SK-N-SH (cell line): ENCODE measurements around the gene MCC. TPM values are rescaled to one million over a fixed set of nuclear protein-coding genes. Genes with fewer than 3 reads are reported as not detected.

Experiments
- CTCF ChIA-PET: fragments of 300-600, 350-600 bp; formaldehyde crosslinking; extraction: SDS; loops from one replicate; lab custom pipeline; 2021; lab: Yijun Ruan, JAX
- POLR2A ChIA-PET: fragments of 350-600 bp; sonication (Branson Sonifier 250); formaldehyde crosslinking; extraction: SDS; loops from one replicate; lab custom pipeline; 2020; ENCODE audit warnings: antibody characterized with exemption, inconsistent platforms; lab: Yijun Ruan, JAX
- DNase-seq: peaks from one replicate; pipeline ENCODE4 v3.0.0; 2012
- H2AFZ ChIP-seq: fragments of 200-600 bp; sonication (generic); 2 replicates; pipeline ENCODE4 v1.8.1; 2016; ENCODE audit warnings: antibody characterized with exemption, mild to moderate bottlenecking, low read depth
- H3F3A ChIP-seq: fragments of 200-600 bp; sonication (generic); replicated peaks from 2 replicates; pipeline ENCODE3; 2016; ENCODE audit warnings: antibody characterized with exemption, mild to moderate bottlenecking; ENCODE audit not compliant: insufficient read depth
- H3K27ac ChIP-seq, 2 experiments: fragments of 200-500 bp in 1 of 2; fragments of 200-600 bp in 1 of 2; sonication (Bioruptor generic) in 1 of 2; sonication (generic), shearing (Covaris generic) in 1 of 2; 2 replicates each; pipeline versions ENCODE4 v1.5.1 to v1.6.1; 2014 to 2016; ENCODE audit warnings: low read depth in 2 of 2, inconsistent platforms in 1 of 2, low read length in 1 of 2, mild to moderate bottlenecking in 1 of 2, mixed read lengths in 1 of 2
- H3K27me3 ChIP-seq: fragments of 200-600 bp; sonication (generic), shearing (Covaris generic); 2 replicates; pipeline ENCODE4 v1.6.1; 2016; ENCODE audit warnings: mixed run types; ENCODE audit not compliant: insufficient read depth
- H3K36me3 ChIP-seq, 2 experiments: fragments of 200-500 bp in 1 of 2; fragments of 200-600 bp in 1 of 2; sonication (Bioruptor generic) in 1 of 2; sonication (generic) in 1 of 2; replicated peaks in 1 of 2; 2 replicates each; pipeline versions ENCODE3 to v1.5.1; 2014 to 2016; ENCODE audit warnings: low read length in 1 of 2, mild to moderate bottlenecking in 1 of 2; ENCODE audit not compliant: insufficient read depth in 2 of 2, control insufficient read depth in 1 of 2
- H3K4me1 ChIP-seq, 2 experiments: fragments of 200-500 bp in 1 of 2; fragments of 200-600 bp in 1 of 2; sonication (Bioruptor generic) in 1 of 2; sonication (generic), shearing (Covaris generic) in 1 of 2; 2 replicates each; pipeline versions ENCODE4 v1.5.1 to v1.6.1; 2014 to 2016; ENCODE audit warnings: low read depth in 1 of 2, low read length in 1 of 2, mixed run types in 1 of 2; ENCODE audit not compliant: insufficient read depth in 2 of 2, control insufficient read depth in 1 of 2
- H3K4me2 ChIP-seq: fragments of 200-600 bp; sonication (generic), shearing (Covaris generic); 2 replicates; pipeline ENCODE4 v1.6.1; 2017; ENCODE audit warnings: mixed run types
- H3K4me3 ChIP-seq, 2 experiments: fragments of 200-500 bp in 1 of 2; fragments of 200-600 bp in 1 of 2; sonication (Bioruptor generic) in 1 of 2; sonication (generic), shearing (Covaris generic) in 1 of 2; 2 replicates each; pipeline versions ENCODE4 v1.5.1 to v1.8.1; 2014 to 2016; ENCODE audit warnings: low read depth in 2 of 2, inconsistent platforms in 1 of 2, low read length in 1 of 2, mild to moderate bottlenecking in 1 of 2, mixed read lengths in 1 of 2, moderate library complexity in 1 of 2
- H3K79me2 ChIP-seq: fragments of 200-600 bp; sonication (generic); 2 replicates; pipeline ENCODE4 v1.8.1; 2017; ENCODE audit warnings: mild to moderate bottlenecking; ENCODE audit not compliant: insufficient read depth
- H3K9ac ChIP-seq: fragments of 200-600 bp; sonication (generic); 2 replicates; pipeline ENCODE4 v1.6.1; 2017; ENCODE audit warnings: mixed run types
- H3K9me2 ChIP-seq: fragments of 200-600 bp; sonication (generic); 2 replicates; pipeline ENCODE4 v1.6.1; 2017; ENCODE audit warnings: mixed run types
- H3K9me3 ChIP-seq: fragments of 200-600 bp; sonication (generic); 2 replicates; pipeline ENCODE4 v1.6.1; 2017; ENCODE audit warnings: mixed run types, mild to moderate bottlenecking, moderate library complexity
- H4K20me1 ChIP-seq: fragments of 200-600 bp; sonication (generic); 2 replicates; pipeline ENCODE4 v1.6.1; 2017; ENCODE audit warnings: mild to moderate bottlenecking, mixed run types; ENCODE audit not compliant: insufficient read depth
- ELF1 ChIP-seq: IDR thresholded peaks from 2 replicates; pipeline ENCODE4 v1.4.0; 2012
- EZH2phosphoT487 ChIP-seq: fragments of 200-600 bp; sonication (generic); IDR thresholded peaks from 2 replicates; pipeline ENCODE4 v1.6.1; 2017; ENCODE audit warnings: low read depth, mixed run types, mild to moderate bottlenecking, antibody characterized with exemption, moderate library complexity, borderline replicate concordance
- FOSL2 ChIP-seq: IDR thresholded peaks from 2 replicates; pipeline ENCODE4 v1.4.0; 2012; ENCODE audit warnings: low read depth, mild to moderate bottlenecking, moderate library complexity, borderline replicate concordance
- FOXJ3 ChIP-seq: sonication (generic); formaldehyde crosslinking; IDR thresholded peaks from 2 replicates; pipeline ENCODE4 v1.5.1; 2020; ENCODE audit warnings: mild to moderate bottlenecking, missing genetic modification reagents
- MXI1 ChIP-seq: IDR thresholded peaks from 2 replicates; pipeline ENCODE4 v1.6.1; 2012; ENCODE audit warnings: mild to moderate bottlenecking, low read depth, low read length, improper control_type of control experiment
- NRF1 ChIP-seq: IDR thresholded peaks from 2 replicates; pipeline ENCODE4 v1.6.1; 2012; ENCODE audit warnings: low read depth, mild to moderate bottlenecking, low read length
- POLR2AphosphoS5 ChIP-seq: IDR thresholded peaks from 2 replicates; pipeline ENCODE4 v1.6.1; 2012; ENCODE audit warnings: low read depth, low read length
- RAD21 ChIP-seq: IDR thresholded peaks from 2 replicates; pipeline ENCODE4 v1.6.1; 2012; ENCODE audit warnings: mild to moderate bottlenecking, low read length
- TCF12 ChIP-seq: IDR thresholded peaks from 2 replicates; pipeline ENCODE4 v1.4.0; 2012
- TEAD4 ChIP-seq: IDR thresholded peaks from 2 replicates; pipeline ENCODE4 v1.4.0; 2012; ENCODE audit warnings: mild to moderate bottlenecking, borderline replicate concordance; ENCODE audit not compliant: insufficient read depth
- YY1 ChIP-seq: IDR thresholded peaks from 2 replicates; pipeline ENCODE4 v1.4.0; 2012; ENCODE audit warnings: low read depth, mild to moderate bottlenecking
- WGBS: methylation state at CpG from one replicate; pipeline ENCODE4 v1.1.6; 2017; ENCODE audit warnings: low lambda C conversion rate; 5-methylcytosine and 5-hydroxymethylcytosine counted together
- polyA plus RNA-seq, 3 experiments: library from polyadenylated mRNA; depleted of rRNA; stranded (reverse); fragments of >200 nt; gene quantifications; 2 replicates each; pipeline ENCODE4 v1.2.3, GENCODE V29; 2012
- TF ChIP-seq, protein P1 (sequence below): IDR thresholded peaks from 2 replicates; pipeline ENCODE4; 2012
- TF ChIP-seq, protein P2 (sequence below): fragments of 200-600 bp; sonication (generic); IDR thresholded peaks from 2 replicates; pipeline ENCODE4 v1.6.1; 2017; ENCODE audit warnings: antibody characterized with exemption, mild to moderate bottlenecking, moderate library complexity
- TF ChIP-seq, protein P3 (sequence below): IDR thresholded peaks from 2 replicates; pipeline ENCODE4 v1.6.1; 2012; ENCODE audit warnings: mild to moderate bottlenecking, low read depth, low read length, moderate library complexity
- TF ChIP-seq, protein P4 (sequence below): fragments of 150-350 bp; IDR thresholded peaks from 2 replicates; pipeline ENCODE4 v1.6.1; 2016; ENCODE audit warnings: mild to moderate bottlenecking, low read depth, low read length

MCC gene
- polyA plus RNA-seq, 1 of the 3 experiments (the other 2 are of a cell fraction) = 3.6 TPM

DNA sequence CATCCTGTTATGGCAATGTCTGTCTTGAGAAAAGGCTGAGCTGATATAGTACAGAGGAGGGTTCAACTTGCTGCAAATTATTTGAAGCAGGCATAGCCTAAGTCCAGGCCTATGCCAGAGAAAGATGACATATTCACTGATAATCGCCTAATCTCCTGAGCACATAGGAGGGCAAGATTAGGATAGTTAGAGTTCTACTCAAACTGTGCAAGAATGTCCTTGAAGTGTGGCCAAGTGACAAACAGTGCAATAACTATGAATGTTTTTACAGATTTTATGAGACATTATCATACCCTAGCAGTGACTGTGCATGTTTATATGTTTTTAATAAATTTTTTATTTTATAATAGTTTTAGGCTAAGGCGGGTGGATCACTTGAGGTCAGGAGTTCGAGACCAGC, 149.6 kb downstream of the MCC start:
- H3K9ac ChIP-seq = no peak overlapping the region
- no peak overlapping the region for H3K4me3 ChIP-seq
- H3K27me3 ChIP-seq = no peaks in the 10 kb centered on the region
- peaks cover 0 to 16% of the 10 kb centered on the region in 2 experiments; a peak in 2 of 4 replicates for H3K4me1 ChIP-seq
- TF ChIP-seq, protein P1, sequence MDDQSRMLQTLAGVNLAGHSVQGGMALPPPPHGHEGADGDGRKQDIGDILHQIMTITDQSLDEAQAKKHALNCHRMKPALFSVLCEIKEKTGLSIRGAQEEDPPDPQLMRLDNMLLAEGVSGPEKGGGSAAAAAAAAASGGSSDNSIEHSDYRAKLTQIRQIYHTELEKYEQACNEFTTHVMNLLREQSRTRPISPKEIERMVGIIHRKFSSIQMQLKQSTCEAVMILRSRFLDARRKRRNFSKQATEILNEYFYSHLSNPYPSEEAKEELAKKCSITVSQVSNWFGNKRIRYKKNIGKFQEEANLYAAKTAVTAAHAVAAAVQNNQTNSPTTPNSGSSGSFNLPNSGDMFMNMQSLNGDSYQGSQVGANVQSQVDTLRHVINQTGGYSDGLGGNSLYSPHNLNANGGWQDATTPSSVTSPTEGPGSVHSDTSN = no peak
- TF ChIP-seq, all 33 proteins: peak for 0
- Histone ChIP-seq H3K9me3 (no peaks in the 10 kb centered on the region), H3F3A (no peaks in the 10 kb centered on the region), H3K4me2 (no peak overlapping the region), H2AFZ (no peak overlapping the region), H3K79me2 (no peaks in the 10 kb centered on the region), H3K36me3 (no peaks in the 10 kb centered on the region), H3K27ac (no peak overlapping the region), H3K9me2 (no peaks in the 10 kb centered on the region), H4K20me1 (no peaks in the 10 kb centered on the region)
- DNase-seq = no peak
- POLR2A ChIA-PET = no interaction called here
- CTCF ChIA-PET = interaction anchor here (1.0 to 1.1 kb wide), 4 partner anchors 12 to 321 kb away, joined by 3 to 4 read pairs (median 4); no protein-coding TSS in a partner anchor
- 66% methylated on average over 3 of the region's 3 CpGs for WGBS

DNA sequence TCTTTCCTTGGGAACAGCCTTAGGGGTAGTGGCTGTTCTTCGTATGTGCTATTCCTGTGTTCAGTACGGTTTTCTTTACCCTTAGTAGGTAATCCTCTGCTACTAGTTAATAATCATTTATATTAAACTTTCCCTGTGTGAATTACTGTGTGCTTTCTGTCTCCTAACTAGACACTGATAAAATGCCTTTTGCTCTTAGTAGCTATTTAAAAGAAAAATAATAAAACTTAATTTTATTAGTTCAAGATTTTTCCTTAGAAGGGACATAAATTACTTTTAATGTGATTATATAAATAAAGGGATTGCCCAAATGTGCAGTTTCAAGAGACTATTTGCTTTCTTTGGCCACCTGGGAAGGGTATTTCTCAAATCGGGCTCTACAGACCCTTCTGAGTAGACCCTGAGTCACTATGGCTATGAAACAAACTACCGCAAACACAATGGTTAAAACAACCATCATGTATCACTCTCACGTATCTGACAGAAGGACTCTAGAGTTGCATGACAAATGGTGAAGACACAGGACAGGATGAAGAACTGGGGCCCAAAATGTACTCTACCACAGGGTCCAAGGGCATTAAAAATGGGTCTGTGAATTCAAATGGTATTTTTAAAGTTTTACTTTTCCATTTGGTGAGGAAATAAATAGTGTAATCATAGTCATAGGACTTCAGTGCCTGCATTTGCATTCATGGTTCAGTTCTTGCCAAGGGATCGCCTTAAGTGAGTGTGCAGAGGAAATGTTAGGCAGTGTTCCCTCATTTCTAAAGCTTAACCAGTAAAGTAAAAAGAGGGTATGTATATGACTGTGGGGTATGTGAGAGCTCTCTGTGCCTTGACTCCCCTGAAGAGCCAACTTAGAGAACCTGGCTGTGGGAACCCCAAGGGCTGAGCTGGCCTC, 150.5 kb downstream of the MCC start:
- Histone ChIP-seq H3K9me3 (no peaks in the 10 kb centered on the region), H3K27ac (no peak overlapping the region), H4K20me1 (no peaks in the 10 kb centered on the region), H3K9me2 (no peaks in the 10 kb centered on the region), H3K9ac (no peak overlapping the region), H3K79me2 (no peaks in the 10 kb centered on the region), H3K4me2 (no peak overlapping the region), H3K4me3 (no peak overlapping the region), H2AFZ (no peak overlapping the region), H3F3A (no peaks in the 10 kb centered on the region), H3K36me3 (no peaks in the 10 kb centered on the region), H3K27me3 (no peaks in the 10 kb centered on the region), H3K4me1 (peaks cover 0 to 9% of the 10 kb centered on the region in 2 experiments; a peak in 2 of 4 replicates)
- ChIA-PET POLR2A (no interaction called here), CTCF (interaction anchor here (0.8 to 2.0 kb wide), 27 partner anchors 13 to 341 kb away, joined by 3 to 25 read pairs (median 5); partner anchors contain the start of gene MCC)
- TF ChIP-seq, protein P2, sequence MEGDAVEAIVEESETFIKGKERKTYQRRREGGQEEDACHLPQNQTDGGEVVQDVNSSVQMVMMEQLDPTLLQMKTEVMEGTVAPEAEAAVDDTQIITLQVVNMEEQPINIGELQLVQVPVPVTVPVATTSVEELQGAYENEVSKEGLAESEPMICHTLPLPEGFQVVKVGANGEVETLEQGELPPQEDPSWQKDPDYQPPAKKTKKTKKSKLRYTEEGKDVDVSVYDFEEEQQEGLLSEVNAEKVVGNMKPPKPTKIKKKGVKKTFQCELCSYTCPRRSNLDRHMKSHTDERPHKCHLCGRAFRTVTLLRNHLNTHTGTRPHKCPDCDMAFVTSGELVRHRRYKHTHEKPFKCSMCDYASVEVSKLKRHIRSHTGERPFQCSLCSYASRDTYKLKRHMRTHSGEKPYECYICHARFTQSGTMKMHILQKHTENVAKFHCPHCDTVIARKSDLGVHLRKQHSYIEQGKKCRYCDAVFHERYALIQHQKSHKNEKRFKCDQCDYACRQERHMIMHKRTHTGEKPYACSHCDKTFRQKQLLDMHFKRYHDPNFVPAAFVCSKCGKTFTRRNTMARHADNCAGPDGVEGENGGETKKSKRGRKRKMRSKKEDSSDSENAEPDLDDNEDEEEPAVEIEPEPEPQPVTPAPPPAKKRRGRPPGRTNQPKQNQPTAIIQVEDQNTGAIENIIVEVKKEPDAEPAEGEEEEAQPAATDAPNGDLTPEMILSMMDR = no peak
- TF ChIP-seq RAD21 = no peak
- TF ChIP-seq FOSL2 = no peak
- TF ChIP-seq POLR2AphosphoS5 = no peak
- no peak for TF ChIP-seq MXI1
- TF ChIP-seq, protein P1 = no peak
- TF ChIP-seq, protein P3, sequence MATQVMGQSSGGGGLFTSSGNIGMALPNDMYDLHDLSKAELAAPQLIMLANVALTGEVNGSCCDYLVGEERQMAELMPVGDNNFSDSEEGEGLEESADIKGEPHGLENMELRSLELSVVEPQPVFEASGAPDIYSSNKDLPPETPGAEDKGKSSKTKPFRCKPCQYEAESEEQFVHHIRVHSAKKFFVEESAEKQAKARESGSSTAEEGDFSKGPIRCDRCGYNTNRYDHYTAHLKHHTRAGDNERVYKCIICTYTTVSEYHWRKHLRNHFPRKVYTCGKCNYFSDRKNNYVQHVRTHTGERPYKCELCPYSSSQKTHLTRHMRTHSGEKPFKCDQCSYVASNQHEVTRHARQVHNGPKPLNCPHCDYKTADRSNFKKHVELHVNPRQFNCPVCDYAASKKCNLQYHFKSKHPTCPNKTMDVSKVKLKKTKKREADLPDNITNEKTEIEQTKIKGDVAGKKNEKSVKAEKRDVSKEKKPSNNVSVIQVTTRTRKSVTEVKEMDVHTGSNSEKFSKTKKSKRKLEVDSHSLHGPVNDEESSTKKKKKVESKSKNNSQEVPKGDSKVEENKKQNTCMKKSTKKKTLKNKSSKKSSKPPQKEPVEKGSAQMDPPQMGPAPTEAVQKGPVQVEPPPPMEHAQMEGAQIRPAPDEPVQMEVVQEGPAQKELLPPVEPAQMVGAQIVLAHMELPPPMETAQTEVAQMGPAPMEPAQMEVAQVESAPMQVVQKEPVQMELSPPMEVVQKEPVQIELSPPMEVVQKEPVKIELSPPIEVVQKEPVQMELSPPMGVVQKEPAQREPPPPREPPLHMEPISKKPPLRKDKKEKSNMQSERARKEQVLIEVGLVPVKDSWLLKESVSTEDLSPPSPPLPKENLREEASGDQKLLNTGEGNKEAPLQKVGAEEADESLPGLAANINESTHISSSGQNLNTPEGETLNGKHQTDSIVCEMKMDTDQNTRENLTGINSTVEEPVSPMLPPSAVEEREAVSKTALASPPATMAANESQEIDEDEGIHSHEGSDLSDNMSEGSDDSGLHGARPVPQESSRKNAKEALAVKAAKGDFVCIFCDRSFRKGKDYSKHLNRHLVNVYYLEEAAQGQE = no peak
- TF ChIP-seq ELF1 = no peak
- TF ChIP-seq TEAD4 = no peak
- TF ChIP-seq YY1 = no peak
- TF ChIP-seq FOXJ3 (CRISPR knock-in tag) = no peak
- no peak for TF ChIP-seq EZH2phosphoT487
- TF ChIP-seq TCF12 = no peak
- TF ChIP-seq NRF1 = no peak
- TF ChIP-seq, protein P4, sequence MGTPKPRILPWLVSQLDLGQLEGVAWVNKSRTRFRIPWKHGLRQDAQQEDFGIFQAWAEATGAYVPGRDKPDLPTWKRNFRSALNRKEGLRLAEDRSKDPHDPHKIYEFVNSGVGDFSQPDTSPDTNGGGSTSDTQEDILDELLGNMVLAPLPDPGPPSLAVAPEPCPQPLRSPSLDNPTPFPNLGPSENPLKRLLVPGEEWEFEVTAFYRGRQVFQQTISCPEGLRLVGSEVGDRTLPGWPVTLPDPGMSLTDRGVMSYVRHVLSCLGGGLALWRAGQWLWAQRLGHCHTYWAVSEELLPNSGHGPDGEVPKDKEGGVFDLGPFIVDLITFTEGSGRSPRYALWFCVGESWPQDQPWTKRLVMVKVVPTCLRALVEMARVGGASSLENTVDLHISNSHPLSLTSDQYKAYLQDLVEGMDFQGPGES = no peak
- no peak for DNase-seq
- 55% methylated on average over 6 of the region's 6 CpGs for WGBS
